Measurements from ENCODE around the gene CFAP119.

CFAP119 gene

DNA sequence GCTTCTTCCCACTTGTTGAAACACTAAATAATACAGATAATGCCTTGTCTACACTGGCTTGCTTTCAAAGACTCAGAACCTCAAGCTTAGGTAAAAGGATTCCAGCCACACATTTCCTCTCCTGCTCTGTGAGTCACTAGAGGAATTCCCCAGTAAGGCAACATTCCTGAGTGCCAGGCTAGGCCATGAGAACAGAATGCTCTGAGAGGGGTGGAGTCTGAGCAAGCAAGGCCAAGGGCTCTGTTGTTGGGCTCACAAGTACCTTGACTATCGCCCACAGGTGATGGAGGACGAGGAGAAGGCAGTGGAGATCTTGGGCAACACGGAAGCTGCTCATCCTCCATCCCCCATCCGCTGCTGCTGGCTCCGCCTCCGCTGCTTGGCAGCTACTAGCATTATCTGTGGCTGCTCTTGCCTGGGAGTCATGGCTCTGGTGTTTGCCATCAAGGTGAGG is 20.4 kb downstream of the CFAP119 start:
- H3K36me3 ChIP-seq (ENCODE audit: insufficient read depth, low read length): peaks cover 65% of the 10 kb centered on the region
- H3K9ac ChIP-seq (ENCODE audit: low read length): no peak overlapping the region
- H3K9me2 ChIP-seq (ENCODE audit: low read depth, low read length): no peaks in the 10 kb centered on the region
- H3K4me3 ChIP-seq (ENCODE audit: low read depth, low read length, poor library complexity, severe bottlenecking): no peak overlapping the region
- H4K20me1 ChIP-seq (ENCODE audit: insufficient read depth, low read length): no peaks in the 10 kb centered on the region
- H3F3A ChIP-seq (ENCODE audit: insufficient read depth, low read length): no peaks in the 10 kb centered on the region
- no peaks in the 10 kb centered on the region for H3K27me3 ChIP-seq (ENCODE audit: insufficient read depth, low read length)
- no peak overlapping the region for H3K27ac ChIP-seq (ENCODE audit: low read depth, low read length, poor library complexity, severe bottlenecking)
- H3K9me3 ChIP-seq (ENCODE audit: low read length): no peaks in the 10 kb centered on the region
- no peak overlapping the region for H3K4me2 ChIP-seq (ENCODE audit: low read length)
- no peaks in the 10 kb centered on the region for H3K79me2 ChIP-seq (ENCODE audit: insufficient read depth, low read length)
- H3K4me1 ChIP-seq (ENCODE audit: insufficient read depth, low read length, severe bottlenecking): no peaks in the 10 kb centered on the region
- TF ChIP-seq, protein P1, sequence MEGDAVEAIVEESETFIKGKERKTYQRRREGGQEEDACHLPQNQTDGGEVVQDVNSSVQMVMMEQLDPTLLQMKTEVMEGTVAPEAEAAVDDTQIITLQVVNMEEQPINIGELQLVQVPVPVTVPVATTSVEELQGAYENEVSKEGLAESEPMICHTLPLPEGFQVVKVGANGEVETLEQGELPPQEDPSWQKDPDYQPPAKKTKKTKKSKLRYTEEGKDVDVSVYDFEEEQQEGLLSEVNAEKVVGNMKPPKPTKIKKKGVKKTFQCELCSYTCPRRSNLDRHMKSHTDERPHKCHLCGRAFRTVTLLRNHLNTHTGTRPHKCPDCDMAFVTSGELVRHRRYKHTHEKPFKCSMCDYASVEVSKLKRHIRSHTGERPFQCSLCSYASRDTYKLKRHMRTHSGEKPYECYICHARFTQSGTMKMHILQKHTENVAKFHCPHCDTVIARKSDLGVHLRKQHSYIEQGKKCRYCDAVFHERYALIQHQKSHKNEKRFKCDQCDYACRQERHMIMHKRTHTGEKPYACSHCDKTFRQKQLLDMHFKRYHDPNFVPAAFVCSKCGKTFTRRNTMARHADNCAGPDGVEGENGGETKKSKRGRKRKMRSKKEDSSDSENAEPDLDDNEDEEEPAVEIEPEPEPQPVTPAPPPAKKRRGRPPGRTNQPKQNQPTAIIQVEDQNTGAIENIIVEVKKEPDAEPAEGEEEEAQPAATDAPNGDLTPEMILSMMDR (IDR thresholded peaks at IDR 0.05; ENCODE audit: low read length): no peak
- TF ChIP-seq EZH2 (IDR thresholded peaks at IDR 0.05; ENCODE audit: borderline replicate concordance, low read length): no peak
- no peak overlapping the region for H2AFZ ChIP-seq (ENCODE audit: low read length)

DNA sequence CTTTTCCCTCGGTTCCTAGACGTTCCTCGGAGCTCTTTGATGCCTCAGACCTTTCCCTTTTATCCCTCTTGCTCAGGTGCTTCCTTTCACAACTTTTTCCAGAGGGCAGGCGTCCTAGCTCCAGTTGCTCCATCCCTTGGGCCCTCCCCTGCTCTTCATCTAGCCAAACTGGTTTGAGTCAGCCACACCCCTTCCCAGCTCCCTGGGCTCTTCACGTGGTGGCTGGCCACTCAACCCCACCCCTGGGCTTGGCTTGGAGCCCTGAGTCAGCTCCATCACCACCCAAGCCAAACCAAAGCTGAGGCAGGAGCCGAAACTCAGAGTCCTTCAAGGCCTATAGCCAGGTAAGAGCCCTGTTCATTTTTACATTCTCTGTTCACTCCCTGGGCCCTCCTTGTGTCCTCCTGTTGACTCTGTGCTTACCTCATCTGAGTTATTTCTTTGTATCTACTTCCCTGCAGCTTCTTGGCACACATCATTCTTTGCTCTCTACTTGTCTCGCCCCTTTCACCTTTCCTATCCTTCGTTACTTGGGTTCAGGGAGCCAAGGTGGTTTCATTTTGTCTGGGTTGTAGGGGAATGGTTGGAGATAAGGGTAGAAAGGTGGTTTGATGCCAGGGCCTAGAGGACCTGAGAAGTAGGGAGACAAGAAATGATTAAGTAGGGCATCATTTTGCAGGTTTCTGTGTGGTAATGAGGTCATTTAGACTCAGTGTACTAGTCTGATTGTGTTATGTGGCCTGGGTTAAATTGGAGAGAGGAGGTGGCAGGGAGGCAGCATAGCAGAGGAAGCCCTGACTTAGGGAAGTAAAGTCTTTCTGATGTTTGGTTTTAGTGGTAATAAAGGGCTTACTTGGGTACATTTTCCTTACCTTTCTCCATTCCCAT is 21.3 kb downstream of the CFAP119 start:
- Histone ChIP-seq H3F3A (ENCODE audit: insufficient read depth, low read length) (no peaks in the 10 kb centered on the region), H3K9me2 (ENCODE audit: low read depth, low read length) (no peaks in the 10 kb centered on the region), H3K4me2 (ENCODE audit: low read length) (no peak overlapping the region), H3K36me3 (ENCODE audit: insufficient read depth, low read length) (peaks cover 73% of the 10 kb centered on the region), H3K9me3 (ENCODE audit: low read length) (no peaks in the 10 kb centered on the region), H3K79me2 (ENCODE audit: insufficient read depth, low read length) (no peaks in the 10 kb centered on the region), H3K27me3 (ENCODE audit: insufficient read depth, low read length) (no peaks in the 10 kb centered on the region), H2AFZ (ENCODE audit: low read length) (no peak overlapping the region), H3K4me1 (ENCODE audit: insufficient read depth, low read length, severe bottlenecking) (no peaks in the 10 kb centered on the region), H4K20me1 (ENCODE audit: insufficient read depth, low read length) (no peaks in the 10 kb centered on the region), H3K27ac (ENCODE audit: low read depth, low read length, poor library complexity, severe bottlenecking) (no peak overlapping the region), H3K4me3 (ENCODE audit: low read depth, low read length, poor library complexity, severe bottlenecking) (no peak overlapping the region), H3K9ac (ENCODE audit: low read length) (no peak overlapping the region)
- TF ChIP-seq, protein P1 (IDR thresholded peaks at IDR 0.05; ENCODE audit: low read length): no peak
- TF ChIP-seq EZH2 (IDR thresholded peaks at IDR 0.05; ENCODE audit: borderline replicate concordance, low read length): no peak

DNA sequence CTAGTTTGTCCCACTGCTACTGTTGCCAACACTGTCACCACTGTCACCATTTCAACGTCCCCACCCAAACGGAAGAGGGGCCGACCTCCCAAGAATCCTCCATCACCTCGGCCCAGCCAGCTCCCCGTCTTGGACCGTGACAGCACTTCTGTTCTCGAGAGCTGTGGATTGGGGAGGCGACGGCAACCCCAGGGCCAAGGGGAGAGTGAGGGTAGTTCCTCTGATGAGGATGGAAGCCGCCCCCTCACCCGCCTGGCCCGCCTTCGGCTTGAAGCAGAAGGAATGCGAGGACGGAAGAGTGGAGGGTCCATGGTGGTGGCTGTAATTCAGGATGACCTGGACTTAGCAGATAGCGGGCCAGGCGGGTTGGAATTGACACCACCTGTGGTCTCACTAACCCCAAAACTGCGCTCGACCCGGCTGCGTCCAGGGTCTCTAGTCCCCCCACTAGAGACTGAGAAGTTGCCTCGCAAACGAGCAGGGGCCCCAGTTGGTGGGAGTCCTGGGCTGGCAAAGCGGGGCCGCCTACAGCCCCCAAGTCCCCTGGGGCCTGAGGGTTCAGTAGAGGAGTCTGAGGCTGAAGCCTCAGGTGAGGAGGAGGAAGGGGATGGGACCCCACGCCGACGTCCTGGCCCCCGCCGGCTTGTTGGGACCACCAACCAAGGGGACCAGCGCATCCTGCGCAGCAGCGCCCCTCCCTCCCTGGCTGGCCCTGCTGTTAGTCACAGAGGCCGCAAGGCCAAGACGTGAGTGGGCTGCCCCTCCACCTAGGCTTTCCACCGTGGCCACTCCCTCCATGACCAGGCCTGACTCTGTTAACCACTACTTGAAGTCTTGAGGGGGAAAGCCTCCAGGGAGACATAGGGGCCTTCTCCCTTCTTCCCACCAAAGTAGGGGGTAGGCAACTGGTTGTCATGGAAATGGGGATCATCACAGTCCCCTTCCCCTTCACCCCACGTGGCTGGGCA is 22.6 kb downstream of the CFAP119 start:
- TF ChIP-seq, protein P1 (IDR thresholded peaks at IDR 0.05; ENCODE audit: low read length): no peak
- TF ChIP-seq EZH2 (IDR thresholded peaks at IDR 0.05; ENCODE audit: borderline replicate concordance, low read length): no peak
- Histone ChIP-seq H3K9ac (ENCODE audit: low read length) (no peak overlapping the region), H3K9me2 (ENCODE audit: low read depth, low read length) (no peaks in the 10 kb centered on the region), H4K20me1 (ENCODE audit: insufficient read depth, low read length) (no peaks in the 10 kb centered on the region), H3K9me3 (ENCODE audit: low read length) (no peaks in the 10 kb centered on the region), H3F3A (ENCODE audit: insufficient read depth, low read length) (no peaks in the 10 kb centered on the region), H3K4me3 (ENCODE audit: low read depth, low read length, poor library complexity, severe bottlenecking) (no peak overlapping the region), H3K27ac (ENCODE audit: low read depth, low read length, poor library complexity, severe bottlenecking) (no peak overlapping the region), H2AFZ (ENCODE audit: low read length) (no peak overlapping the region), H3K4me1 (ENCODE audit: insufficient read depth, low read length, severe bottlenecking) (no peaks in the 10 kb centered on the region), H3K36me3 (ENCODE audit: insufficient read depth, low read length) (peaks cover 73% of the 10 kb centered on the region), H3K79me2 (ENCODE audit: insufficient read depth, low read length) (no peaks in the 10 kb centered on the region), H3K27me3 (ENCODE audit: insufficient read depth, low read length) (no peaks in the 10 kb centered on the region), H3K4me2 (ENCODE audit: low read length) (no peak overlapping the region)

Measured in OCI-LY1 (cell line).